Measurements from ENCODE around the gene HNRNPCL4.
"Not testable (repeated sequence)": the region's sequence is repeated elsewhere in the genome, so short reads cannot be mapped to it uniquely, and the experiment has no call there.

HNRNPCL4 gene
- total RNA-seq = 0 reads per million in 2 experiments

DNA sequence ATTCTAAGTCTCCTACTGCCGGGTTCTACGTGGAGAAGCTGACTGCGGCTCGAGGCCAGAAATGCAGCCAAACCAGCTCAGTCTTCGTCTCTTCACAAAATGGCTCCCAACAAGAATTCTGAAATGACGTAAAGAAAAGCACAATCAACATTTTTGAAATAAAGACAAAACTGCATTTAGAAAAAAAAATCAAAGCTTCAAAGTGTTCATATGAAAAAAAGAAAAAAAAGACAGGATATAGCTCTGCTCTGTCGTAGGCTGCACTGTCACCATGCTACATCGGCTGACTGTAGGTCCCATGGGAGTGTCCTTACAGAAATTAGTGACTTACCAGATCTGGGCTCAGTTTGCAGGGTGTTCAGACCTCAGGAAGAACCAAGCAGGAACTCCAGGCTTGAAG is at the start of gene HNRNPCL4:
HNRNPCL4 (minus strand) TSS at position 101 of the 400 bp plus-strand sequence. CDS start 164 bp downstream, outside the sequence.
- DNase-seq (ENCODE audit: low read depth) = not testable (repeated sequence)

- DNase-seq (ENCODE audit: low read depth) = not testable (repeated sequence)
Observed at GRCh38 chr1:13208712-13209111, 43.3 kb upstream of the HNRNPCL4 start.

DNA sequence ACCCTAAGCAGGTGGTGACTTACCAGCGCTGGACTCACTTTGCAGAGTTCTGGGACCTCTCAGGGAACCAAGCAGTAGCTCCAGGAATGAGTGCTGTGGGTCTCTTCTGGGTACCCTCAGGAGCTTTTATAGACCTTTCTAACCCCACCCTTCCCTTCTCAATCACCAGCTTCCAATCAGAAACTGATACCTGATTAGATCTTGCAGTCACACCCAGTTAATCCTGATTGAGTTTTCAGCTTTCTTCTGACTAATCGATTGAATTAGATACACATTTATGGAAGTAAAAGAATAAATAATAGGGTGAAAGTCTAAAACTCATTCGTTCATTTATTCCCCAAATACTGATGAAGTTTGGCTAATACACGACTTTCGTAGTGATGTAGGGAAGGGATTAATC is 35.9 kb upstream of the HNRNPCL4 start, which contains the start of gene PRAMEF13:
PRAMEF13 (minus strand) TSS at position 101 of the 400 bp plus-strand sequence. CDS start 1,820 bp downstream, outside the sequence.
- not testable (repeated sequence) for DNase-seq (ENCODE audit: low read depth)

DNA sequence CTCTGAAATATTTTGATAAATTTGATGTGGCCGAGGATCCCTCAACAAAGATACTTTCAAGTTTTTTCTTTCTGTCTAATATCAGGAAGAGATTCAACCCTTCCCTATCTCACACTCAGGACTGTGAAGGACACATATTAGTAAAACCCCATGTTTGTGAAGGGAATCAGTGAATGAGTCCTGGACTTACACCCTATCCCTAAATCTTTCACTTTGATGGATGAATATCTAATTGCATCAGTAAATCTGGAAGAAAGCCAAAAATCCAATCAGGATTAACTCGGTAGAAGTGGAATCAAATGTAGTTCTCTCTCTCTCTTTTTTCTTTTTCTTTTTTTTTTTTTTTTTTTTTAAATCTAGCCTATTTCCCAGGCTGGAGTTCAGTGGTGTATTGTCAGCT is 6.1 kb upstream of the HNRNPCL4 start, which contains the start of gene PRAMEF9:
PRAMEF9 (plus strand) TSS at position 301 of the 400 bp plus-strand sequence. CDS start 3,433 bp downstream, outside the sequence.
- DNase-seq (ENCODE audit: low read depth) = not testable (repeated sequence)

DNA sequence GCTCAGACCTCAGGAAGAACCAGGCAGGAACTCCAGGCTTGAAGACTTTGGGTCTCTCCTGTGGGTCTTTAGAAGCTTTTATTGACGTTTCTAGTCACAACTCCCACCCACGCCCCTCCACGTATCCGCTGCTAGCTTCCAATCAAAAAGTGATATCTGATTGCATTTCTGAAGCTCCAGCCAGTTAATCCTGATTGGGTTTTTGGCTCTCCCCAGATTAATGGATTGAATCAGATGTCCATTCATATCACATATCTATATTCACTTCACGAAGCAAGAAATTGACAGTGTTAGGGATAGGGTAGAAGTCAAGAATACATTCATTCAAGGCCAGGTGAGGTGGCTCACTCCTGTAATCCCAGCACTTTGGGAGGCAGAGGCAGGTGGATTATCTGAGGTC is 9.5 kb downstream of the HNRNPCL4 start, which contains the start of gene PRAMEF26:
PRAMEF26 (minus strand) TSS at position 101 of the 400 bp plus-strand sequence. CDS start 2,914 bp downstream, outside the sequence.
- DNase-seq (ENCODE audit: low read depth) = not testable (repeated sequence)

GRCh38 chr1:13116754-13117153 is 48.7 kb downstream of the HNRNPCL4 start, which contains the start of gene HNRNPCL2:
HNRNPCL2 (minus strand) TSS chr1:13116854; CDS start chr1:13116400, 454 bp downstream.
- not testable (repeated sequence) for DNase-seq (ENCODE audit: low read depth)

Data from T follicular helper cell (primary cell).